WTC11 (cell line): Measurements from ENCODE around the gene INO80D. TPM values are rescaled to one million over a fixed set of nuclear protein-coding genes. Genes with fewer than 3 reads are reported as not detected.
"Not testable (repeated sequence)": the region's sequence is repeated elsewhere in the genome, so short reads cannot be mapped to it uniquely, and the experiment has no call there.

Experiments
- ATAC-seq: fragments of 200-7000 bp; cut with Tn5 transposase; 2 replicates; pipeline ENCODE4 v1.10.0; 2021; ENCODE audit warnings: mild to moderate bottlenecking, moderate library complexity
- CTCF ChIA-PET: fragments of 300-600 bp; sonication (Branson Sonifier 250); formaldehyde crosslinking; loops from one replicate; lab custom pipeline; 2021; ENCODE audit warnings: antibody characterized with exemption; lab: Charles Lee
- POLR2A ChIA-PET: fragments of 350-600 bp; sonication (Branson Sonifier 250); formaldehyde crosslinking; loops from one replicate; lab custom pipeline; 2021; ENCODE audit warnings: antibody characterized with exemption; lab: Charles Lee
- DNase-seq: peaks from one replicate; pipeline ENCODE4 v3.0.0; 2021; ENCODE audit warnings: low spot score
- H3K27ac Mint-ChIP-seq: 2 replicates; pipeline ENCODE4 v1.8.0; 2021; ENCODE audit warnings: mixed read lengths
- H3K27me3 Mint-ChIP-seq: 2 replicates; pipeline ENCODE4 v1.8.0; 2021; ENCODE audit warnings: low read depth, mild to moderate bottlenecking, moderate library complexity, mixed read lengths
- H3K36me3 Mint-ChIP-seq: 2 replicates; pipeline ENCODE4 v1.8.0; 2021; ENCODE audit warnings: mixed read lengths
- H3K4me1 Mint-ChIP-seq: 2 replicates; pipeline ENCODE4 v1.8.0; 2022; ENCODE audit warnings: mixed read lengths
- H3K4me3 Mint-ChIP-seq: 2 replicates; pipeline ENCODE4 v1.8.0; 2021; ENCODE audit warnings: mild to moderate bottlenecking, moderate library complexity, mixed read lengths
- H3K9me3 Mint-ChIP-seq: 2 replicates; pipeline ENCODE4 v1.8.0; 2021; ENCODE audit warnings: mixed read lengths
- ATF1 ChIP-seq: sonication (generic); formaldehyde crosslinking; IDR thresholded peaks from 2 replicates; pipeline ENCODE4 v1.8.1; 2023; ENCODE audit warnings: mild to moderate bottlenecking, moderate library complexity, missing genetic modification reagents
- ELF4 ChIP-seq: sonication (generic); formaldehyde crosslinking; IDR thresholded peaks from 2 replicates; pipeline ENCODE4 v1.8.1; 2022; ENCODE audit warnings: low read depth, mild to moderate bottlenecking, moderate library complexity, missing genetic modification reagents
- ESRRA ChIP-seq: sonication (generic); formaldehyde crosslinking; IDR thresholded peaks from 2 replicates; pipeline ENCODE4 v1.8.1; 2022; ENCODE audit warnings: mild to moderate bottlenecking, missing genetic modification reagents, borderline replicate concordance
- ETV6 ChIP-seq: sonication (generic); formaldehyde crosslinking; IDR thresholded peaks from 2 replicates; pipeline ENCODE4 v1.8.1; 2022; ENCODE audit warnings: mild to moderate bottlenecking, missing genetic modification reagents
- FOXP4 ChIP-seq: sonication (generic); formaldehyde crosslinking; IDR thresholded peaks from 2 replicates; pipeline ENCODE4 v1.8.0; 2022; ENCODE audit warnings: mild to moderate bottlenecking, missing genetic modification reagents
- GABPB1 ChIP-seq: sonication (generic); formaldehyde crosslinking; IDR thresholded peaks from 2 replicates; pipeline ENCODE4 v1.8.1; 2023; ENCODE audit warnings: mild to moderate bottlenecking, missing genetic modification reagents
- HMGXB4 ChIP-seq: sonication (generic); formaldehyde crosslinking; IDR thresholded peaks from 2 replicates; pipeline ENCODE4 v1.8.1; 2023; ENCODE audit warnings: mild to moderate bottlenecking, moderate library complexity, missing genetic modification reagents
- KAT7 ChIP-seq: sonication (generic); formaldehyde crosslinking; IDR thresholded peaks from 2 replicates; pipeline ENCODE4 v1.8.1; 2023; ENCODE audit warnings: missing genetic modification reagents, mild to moderate bottlenecking, borderline replicate concordance
- NR2C2 ChIP-seq: sonication (generic); formaldehyde crosslinking; IDR thresholded peaks from 2 replicates; pipeline ENCODE4 v1.8.0; 2022; ENCODE audit warnings: mild to moderate bottlenecking, missing genetic modification reagents
- SOX15 ChIP-seq: fragments of 250-450 bp; sonication (Bioruptor Pico); IDR thresholded peaks from 2 replicates; pipeline ENCODE4 v1.9.0; 2021; ENCODE audit warnings: mild to moderate bottlenecking
- SP1 ChIP-seq: sonication (generic); formaldehyde crosslinking; conservative IDR thresholded peaks from 2 replicates; pipeline ENCODE4 v1.8.1; 2022; ENCODE audit warnings: missing genetic modification reagents
- USF2 ChIP-seq: sonication (generic); formaldehyde crosslinking; IDR thresholded peaks from 2 replicates; pipeline ENCODE4 v1.8.1; 2023; ENCODE audit warnings: mild to moderate bottlenecking, missing genetic modification reagents, moderate library complexity
- ZNF423 ChIP-seq: fragments of 250-450 bp; sonication (Bioruptor Pico); IDR thresholded peaks from 2 replicates; pipeline ENCODE4 v2.1.2; 2022; ENCODE audit warnings: mild to moderate bottlenecking, moderate library complexity
- total RNA-seq: library from RNA; stranded (reverse); gene quantifications from 3 replicates; pipeline ENCODE4 v1.2.3, GENCODE V29; 2021
- TF ChIP-seq, protein P1 (sequence below): sonication (generic); formaldehyde crosslinking; IDR thresholded peaks from 2 replicates; pipeline ENCODE4 v1.8.0; 2022; ENCODE audit warnings: missing genetic modification reagents
- TF ChIP-seq, protein P2 (sequence below): fragments of 250-450 bp; sonication (Bioruptor Pico); IDR thresholded peaks from 2 replicates; pipeline ENCODE4 v1.9.0; 2021; ENCODE audit warnings: moderate library complexity, mild to moderate bottlenecking, inconsistent platforms, borderline replicate concordance
- TF ChIP-seq, protein P3 (sequence below): sonication (generic); formaldehyde crosslinking; IDR thresholded peaks from 2 replicates; pipeline ENCODE4 v1.8.1; 2022; ENCODE audit warnings: mild to moderate bottlenecking, missing genetic modification reagents, moderate library complexity, borderline replicate concordance
- TF ChIP-seq, protein P4 (sequence below): sonication (generic); formaldehyde crosslinking; IDR thresholded peaks from 2 replicates; pipeline ENCODE4 v1.8.0; 2022; ENCODE audit warnings: mild to moderate bottlenecking, missing genetic modification reagents
- TF ChIP-seq, protein P5 (sequence below): sonication (generic); formaldehyde crosslinking; IDR thresholded peaks from 2 replicates; pipeline ENCODE4 v1.8.1; 2023; ENCODE audit warnings: mild to moderate bottlenecking, missing genetic modification reagents
- TF ChIP-seq, protein P6 (sequence below): fragments of 250-450 bp; sonication (Bioruptor Pico); IDR thresholded peaks from 2 replicates; pipeline ENCODE4 v1.9.0; 2021; ENCODE audit warnings: mild to moderate bottlenecking

INO80D gene
- total RNA-seq, 1 experiment from 2014 or later = 30.9 TPM

DNA sequence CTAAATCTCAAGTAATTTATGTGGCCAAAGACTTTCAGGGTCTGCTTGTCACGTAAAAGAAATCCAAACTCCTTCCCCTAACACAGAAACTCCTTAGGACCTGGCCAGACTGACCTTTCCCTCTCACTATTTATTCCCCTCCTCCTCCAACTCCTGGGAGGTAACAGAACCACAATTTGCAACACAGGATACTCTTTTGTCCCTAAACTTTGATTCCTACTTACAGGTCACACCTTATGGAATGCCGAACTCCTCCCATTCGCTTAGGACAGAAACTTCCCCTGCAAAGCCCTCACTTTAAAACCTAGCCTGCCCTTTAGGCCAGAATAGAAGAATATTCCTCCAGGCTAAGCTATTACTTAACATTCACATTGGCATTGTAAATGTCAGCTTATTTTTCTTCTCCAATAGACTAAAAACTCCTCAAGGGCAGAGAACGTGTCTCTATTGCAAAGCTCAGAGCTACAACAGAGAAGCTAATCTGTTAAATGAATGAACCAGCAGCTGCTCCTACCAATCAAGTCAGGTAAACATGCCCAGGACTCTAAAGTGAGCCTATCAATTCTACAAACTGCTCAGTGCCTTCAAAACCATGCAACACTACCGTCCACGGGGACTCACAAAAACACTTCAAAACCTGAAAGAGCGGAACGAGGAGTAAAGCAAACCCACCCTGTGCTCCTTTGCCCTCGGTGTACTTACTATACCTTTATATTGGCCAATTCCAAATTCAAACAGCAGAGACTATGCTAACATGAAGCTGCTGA is 6.1 kb downstream of the INO80D start (continued):
- TF ChIP-seq, protein P1, sequence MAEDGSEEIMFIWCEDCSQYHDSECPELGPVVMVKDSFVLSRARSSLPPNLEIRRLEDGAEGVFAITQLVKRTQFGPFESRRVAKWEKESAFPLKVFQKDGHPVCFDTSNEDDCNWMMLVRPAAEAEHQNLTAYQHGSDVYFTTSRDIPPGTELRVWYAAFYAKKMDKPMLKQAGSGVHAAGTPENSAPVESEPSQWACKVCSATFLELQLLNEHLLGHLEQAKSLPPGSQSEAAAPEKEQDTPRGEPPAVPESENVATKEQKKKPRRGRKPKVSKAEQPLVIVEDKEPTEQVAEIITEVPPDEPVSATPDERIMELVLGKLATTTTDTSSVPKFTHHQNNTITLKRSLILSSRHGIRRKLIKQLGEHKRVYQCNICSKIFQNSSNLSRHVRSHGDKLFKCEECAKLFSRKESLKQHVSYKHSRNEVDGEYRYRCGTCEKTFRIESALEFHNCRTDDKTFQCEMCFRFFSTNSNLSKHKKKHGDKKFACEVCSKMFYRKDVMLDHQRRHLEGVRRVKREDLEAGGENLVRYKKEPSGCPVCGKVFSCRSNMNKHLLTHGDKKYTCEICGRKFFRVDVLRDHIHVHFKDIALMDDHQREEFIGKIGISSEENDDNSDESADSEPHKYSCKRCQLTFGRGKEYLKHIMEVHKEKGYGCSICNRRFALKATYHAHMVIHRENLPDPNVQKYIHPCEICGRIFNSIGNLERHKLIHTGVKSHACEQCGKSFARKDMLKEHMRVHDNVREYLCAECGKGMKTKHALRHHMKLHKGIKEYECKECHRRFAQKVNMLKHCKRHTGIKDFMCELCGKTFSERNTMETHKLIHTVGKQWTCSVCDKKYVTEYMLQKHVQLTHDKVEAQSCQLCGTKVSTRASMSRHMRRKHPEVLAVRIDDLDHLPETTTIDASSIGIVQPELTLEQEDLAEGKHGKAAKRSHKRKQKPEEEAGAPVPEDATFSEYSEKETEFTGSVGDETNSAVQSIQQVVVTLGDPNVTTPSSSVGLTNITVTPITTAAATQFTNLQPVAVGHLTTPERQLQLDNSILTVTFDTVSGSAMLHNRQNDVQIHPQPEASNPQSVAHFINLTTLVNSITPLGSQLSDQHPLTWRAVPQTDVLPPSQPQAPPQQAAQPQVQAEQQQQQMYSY (CRISPR knock-in tag) = no peak
- TF ChIP-seq ELF4 = no peak
- 0 out of 2 replicates have a peak, but pooled peaks have one; percentile 27 for TF ChIP-seq FOXP4 (CRISPR knock-in tag)
- TF ChIP-seq ETV6 (CRISPR knock-in tag) = no peak
- no peak for TF ChIP-seq USF2 (CRISPR knock-in tag)
- TF ChIP-seq ATF1 (CRISPR knock-in tag) = no peak
- TF ChIP-seq, all 79 proteins: peak for 2

- ATAC-seq = not testable (repeated sequence)
Measured at GRCh38 chr2:206077879-206078278, 8.1 kb downstream of the INO80D start.

GRCh38 chr2:206075113-206075512 is 10.9 kb downstream of the INO80D start:
- H3K4me3 Mint-ChIP-seq = no peak overlapping the region
- no peak for ATAC-seq
- H3K27ac Mint-ChIP-seq = peak overlapping the region; percentile 15; the same call in 1 of the 2 replicates
- H3K4me1 Mint-ChIP-seq = peaks cover 56% of the 10 kb centered on the region
- ChIA-PET POLR2A (no interaction called here), CTCF (no interaction called here)
- DNase-seq = no peak
- no peaks in the 10 kb centered on the region for H3K27me3 Mint-ChIP-seq
- 0 out of 2 replicates have a peak, but pooled peaks cover 3% of the 10 kb centered on the region for H3K36me3 Mint-ChIP-seq
- H3K9me3 Mint-ChIP-seq = no peaks in the 10 kb centered on the region
- TF ChIP-seq SP1 (CRISPR knock-in tag) (no peak), ESRRA (CRISPR knock-in tag) (no peak), NR2C2 (CRISPR knock-in tag) (no peak), KAT7 (CRISPR knock-in tag) (no peak), HMGXB4 (CRISPR knock-in tag) (no peak), ZNF423 (CRISPR knock-in tag) (no peak), SOX15 (CRISPR knock-in tag) (no peak)
- TF ChIP-seq, protein P2, sequence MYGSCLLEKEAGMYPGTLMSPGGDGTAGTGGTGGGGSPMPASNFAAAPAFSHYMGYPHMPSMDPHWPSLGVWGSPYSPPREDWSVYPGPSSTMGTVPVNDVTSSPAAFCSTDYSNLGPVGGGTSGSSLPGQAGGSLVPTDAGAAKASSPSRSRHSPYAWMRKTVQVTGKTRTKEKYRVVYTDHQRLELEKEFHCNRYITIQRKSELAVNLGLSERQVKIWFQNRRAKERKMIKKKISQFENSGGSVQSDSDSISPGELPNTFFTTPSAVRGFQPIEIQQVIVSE (CRISPR knock-in tag) = no peak
- TF ChIP-seq, protein P3, sequence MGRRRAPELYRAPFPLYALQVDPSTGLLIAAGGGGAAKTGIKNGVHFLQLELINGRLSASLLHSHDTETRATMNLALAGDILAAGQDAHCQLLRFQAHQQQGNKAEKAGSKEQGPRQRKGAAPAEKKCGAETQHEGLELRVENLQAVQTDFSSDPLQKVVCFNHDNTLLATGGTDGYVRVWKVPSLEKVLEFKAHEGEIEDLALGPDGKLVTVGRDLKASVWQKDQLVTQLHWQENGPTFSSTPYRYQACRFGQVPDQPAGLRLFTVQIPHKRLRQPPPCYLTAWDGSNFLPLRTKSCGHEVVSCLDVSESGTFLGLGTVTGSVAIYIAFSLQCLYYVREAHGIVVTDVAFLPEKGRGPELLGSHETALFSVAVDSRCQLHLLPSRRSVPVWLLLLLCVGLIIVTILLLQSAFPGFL (CRISPR knock-in tag) = no peak
- TF ChIP-seq, protein P4, sequence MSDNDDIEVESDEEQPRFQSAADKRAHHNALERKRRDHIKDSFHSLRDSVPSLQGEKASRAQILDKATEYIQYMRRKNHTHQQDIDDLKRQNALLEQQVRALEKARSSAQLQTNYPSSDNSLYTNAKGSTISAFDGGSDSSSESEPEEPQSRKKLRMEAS (CRISPR knock-in tag) = no peak
- TF ChIP-seq, protein P5, sequence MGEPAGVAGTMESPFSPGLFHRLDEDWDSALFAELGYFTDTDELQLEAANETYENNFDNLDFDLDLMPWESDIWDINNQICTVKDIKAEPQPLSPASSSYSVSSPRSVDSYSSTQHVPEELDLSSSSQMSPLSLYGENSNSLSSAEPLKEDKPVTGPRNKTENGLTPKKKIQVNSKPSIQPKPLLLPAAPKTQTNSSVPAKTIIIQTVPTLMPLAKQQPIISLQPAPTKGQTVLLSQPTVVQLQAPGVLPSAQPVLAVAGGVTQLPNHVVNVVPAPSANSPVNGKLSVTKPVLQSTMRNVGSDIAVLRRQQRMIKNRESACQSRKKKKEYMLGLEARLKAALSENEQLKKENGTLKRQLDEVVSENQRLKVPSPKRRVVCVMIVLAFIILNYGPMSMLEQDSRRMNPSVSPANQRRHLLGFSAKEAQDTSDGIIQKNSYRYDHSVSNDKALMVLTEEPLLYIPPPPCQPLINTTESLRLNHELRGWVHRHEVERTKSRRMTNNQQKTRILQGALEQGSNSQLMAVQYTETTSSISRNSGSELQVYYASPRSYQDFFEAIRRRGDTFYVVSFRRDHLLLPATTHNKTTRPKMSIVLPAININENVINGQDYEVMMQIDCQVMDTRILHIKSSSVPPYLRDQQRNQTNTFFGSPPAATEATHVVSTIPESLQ (CRISPR knock-in tag) = no peak
- TF ChIP-seq, protein P6, sequence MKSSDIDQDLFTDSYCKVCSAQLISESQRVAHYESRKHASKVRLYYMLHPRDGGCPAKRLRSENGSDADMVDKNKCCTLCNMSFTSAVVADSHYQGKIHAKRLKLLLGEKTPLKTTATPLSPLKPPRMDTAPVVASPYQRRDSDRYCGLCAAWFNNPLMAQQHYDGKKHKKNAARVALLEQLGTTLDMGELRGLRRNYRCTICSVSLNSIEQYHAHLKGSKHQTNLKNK (CRISPR knock-in tag) = no peak

More at GRCh38 chr2:206077879-206078278, 8.1 kb downstream of the INO80D start:
- H3K9me3 Mint-ChIP-seq, CTCF ChIA-PET: not testable (repeated sequence)
- H3K4me1 Mint-ChIP-seq = peaks cover 61% of the 10 kb centered on the region
- 0 out of 2 replicates have a peak, but pooled peaks have one; percentile 15 for TF ChIP-seq GABPB1
- TF ChIP-seq, all 79 proteins: peak for 1; not testable (repeated sequence) for 78
- H3K27ac Mint-ChIP-seq = peak overlapping the region; percentile 99
- DNase-seq, H3K27me3 Mint-ChIP-seq, H3K4me3 Mint-ChIP-seq, H3K36me3 Mint-ChIP-seq, POLR2A ChIA-PET: not testable (repeated sequence)
